Measurements from ENCODE around the gene KLHL2.

DNA sequence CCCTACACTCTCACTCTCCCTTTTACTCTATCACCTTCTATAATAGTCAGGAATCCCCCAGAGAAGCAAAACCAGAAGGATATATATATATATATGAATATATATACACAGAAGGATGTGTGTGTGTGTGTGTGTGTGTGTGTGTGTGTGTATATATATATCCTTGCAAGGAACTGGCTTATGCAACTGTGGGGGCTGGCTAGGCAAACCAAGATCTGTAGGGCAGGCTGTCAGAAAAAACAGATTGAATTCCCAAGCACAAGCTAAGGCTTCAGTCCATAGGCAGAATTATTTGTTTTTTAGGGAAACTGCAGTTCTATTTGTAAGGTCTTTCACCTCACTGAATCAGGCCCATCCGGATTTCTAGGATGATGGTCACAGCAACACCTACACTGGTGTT lies 13.0 kb upstream of the KLHL2 start:
- TF ChIP-seq, protein P1, sequence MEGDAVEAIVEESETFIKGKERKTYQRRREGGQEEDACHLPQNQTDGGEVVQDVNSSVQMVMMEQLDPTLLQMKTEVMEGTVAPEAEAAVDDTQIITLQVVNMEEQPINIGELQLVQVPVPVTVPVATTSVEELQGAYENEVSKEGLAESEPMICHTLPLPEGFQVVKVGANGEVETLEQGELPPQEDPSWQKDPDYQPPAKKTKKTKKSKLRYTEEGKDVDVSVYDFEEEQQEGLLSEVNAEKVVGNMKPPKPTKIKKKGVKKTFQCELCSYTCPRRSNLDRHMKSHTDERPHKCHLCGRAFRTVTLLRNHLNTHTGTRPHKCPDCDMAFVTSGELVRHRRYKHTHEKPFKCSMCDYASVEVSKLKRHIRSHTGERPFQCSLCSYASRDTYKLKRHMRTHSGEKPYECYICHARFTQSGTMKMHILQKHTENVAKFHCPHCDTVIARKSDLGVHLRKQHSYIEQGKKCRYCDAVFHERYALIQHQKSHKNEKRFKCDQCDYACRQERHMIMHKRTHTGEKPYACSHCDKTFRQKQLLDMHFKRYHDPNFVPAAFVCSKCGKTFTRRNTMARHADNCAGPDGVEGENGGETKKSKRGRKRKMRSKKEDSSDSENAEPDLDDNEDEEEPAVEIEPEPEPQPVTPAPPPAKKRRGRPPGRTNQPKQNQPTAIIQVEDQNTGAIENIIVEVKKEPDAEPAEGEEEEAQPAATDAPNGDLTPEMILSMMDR (IDR thresholded peaks at IDR 0.05; ENCODE audit: poor library complexity), result no peak
- no peak for TF ChIP-seq EZH2 (IDR thresholded peaks at IDR 0.05; ENCODE audit: borderline replicate concordance)
